HUDEP-2 (cell line): ENCODE measurements around the gene ABI3BP.
"Not testable (repeated sequence)": the region's sequence is repeated elsewhere in the genome, so short reads cannot be mapped to it uniquely, and the experiment has no call there.

ENCODE experiments used
- DNase-seq, 76 experiments: peaks; one replicate each; lab custom pipeline; 2025; ENCODE audit not compliant: unreplicated experiment in 76 of 76; lab: John Stamatoyannopoulos, UW

Gene ABI3BP, protein sequence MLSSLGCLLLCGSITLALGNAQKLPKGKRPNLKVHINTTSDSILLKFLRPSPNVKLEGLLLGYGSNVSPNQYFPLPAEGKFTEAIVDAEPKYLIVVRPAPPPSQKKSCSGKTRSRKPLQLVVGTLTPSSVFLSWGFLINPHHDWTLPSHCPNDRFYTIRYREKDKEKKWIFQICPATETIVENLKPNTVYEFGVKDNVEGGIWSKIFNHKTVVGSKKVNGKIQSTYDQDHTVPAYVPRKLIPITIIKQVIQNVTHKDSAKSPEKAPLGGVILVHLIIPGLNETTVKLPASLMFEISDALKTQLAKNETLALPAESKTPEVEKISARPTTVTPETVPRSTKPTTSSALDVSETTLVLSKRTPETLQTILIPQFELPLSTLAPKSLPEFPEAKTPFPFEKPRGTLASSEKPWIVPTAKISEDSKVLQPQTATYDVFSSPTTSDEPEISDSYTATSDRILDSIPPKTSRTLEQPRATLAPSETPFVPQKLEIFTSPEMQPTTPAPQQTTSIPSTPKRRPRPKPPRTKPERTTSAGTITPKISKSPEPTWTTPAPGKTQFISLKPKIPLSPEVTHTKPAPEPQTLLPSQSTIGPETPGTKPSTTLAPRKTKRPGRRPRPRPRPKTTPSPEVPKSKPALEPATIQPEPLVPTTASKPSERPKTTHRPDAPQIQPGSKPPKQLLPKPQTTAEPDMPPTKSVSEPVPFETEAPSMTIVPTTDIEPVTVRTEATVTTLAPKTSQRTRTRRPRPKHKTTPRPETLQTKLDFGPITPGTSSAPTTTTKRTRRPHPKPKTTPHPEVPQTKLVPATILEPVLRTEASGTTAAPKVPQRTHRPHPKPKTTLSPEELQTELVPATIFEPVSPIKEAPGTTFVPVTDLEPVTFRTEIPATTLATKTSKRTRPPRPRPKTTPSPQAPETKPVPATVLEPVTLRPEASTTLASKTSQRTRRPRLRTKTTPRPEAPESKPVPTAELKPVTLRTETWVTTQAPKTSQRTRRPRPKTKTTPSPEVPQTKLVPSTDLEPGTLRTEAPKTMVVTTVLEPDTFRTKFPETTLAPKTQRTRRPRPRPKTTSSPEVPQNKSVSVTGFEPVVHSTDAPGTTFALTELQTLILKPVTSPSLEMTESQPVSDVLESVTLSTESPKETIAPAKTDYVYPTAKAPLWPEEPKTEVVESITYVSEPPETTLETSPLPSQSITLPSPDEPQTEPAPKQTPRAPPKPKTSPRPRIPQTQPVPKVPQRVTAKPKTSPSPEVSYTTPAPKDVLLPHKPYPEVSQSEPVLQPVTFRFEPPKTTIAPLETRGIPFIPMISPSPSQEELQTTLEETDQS (N-terminal part only)

DNA sequence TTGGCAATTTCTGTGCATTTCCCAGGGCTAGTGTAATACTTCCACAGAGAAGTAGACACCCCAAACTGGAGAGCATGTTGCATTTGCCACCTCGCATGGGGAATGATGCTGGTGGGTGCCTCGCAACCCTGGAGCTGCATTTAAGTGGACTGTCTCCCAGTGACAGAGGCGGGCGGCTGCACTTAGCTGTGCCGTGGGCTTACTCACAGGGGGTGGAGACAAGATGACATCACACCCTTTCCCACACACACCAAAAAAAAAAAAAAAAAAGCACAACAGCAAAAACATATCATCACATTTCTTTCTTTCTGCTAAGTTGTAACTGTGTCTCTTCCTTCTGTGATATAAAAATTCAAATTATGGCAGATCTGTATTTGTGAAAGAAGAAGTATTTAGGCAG lies at the start of gene ABI3BP:
Gene ABI3BP (minus strand): TSS at position 113 of the 400 bp plus-strand sequence. CDS start 37 bp downstream, at position 76.
- peak in 2 of 76 experiments; percentile 1 to 3 for DNase-seq

DNA sequence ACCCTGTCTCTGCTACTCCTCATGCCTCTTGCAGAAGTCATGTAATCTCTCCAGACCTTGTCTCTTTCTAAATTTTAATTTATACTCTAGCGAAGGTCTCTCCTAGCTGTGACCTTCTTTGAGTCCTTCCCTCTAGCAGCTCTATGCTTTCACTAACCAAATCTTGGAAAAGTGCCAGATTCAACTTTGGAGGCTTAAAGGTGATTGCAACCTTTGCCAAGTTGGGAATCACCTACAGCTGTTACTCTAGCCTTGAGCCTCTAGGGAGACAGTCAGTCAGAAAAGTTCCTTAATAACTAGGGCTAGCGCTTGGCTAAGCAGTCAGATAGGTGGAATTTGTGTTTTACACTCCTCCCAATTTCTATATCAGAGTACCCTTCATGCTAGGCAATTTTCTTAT lies 46.1 kb upstream of the ABI3BP start:
- DNase-seq = no peak

GRCh38 chr3:101038880-101039279 lies 45.7 kb upstream of the ABI3BP start:
- DNase-seq = no peak

GRCh38 chr3:101038393-101038792 lies 45.2 kb upstream of the ABI3BP start:
- DNase-seq = no peak

GRCh38 chr3:101037613-101038012 lies 44.4 kb upstream of the ABI3BP start:
- DNase-seq = no peak

DNA sequence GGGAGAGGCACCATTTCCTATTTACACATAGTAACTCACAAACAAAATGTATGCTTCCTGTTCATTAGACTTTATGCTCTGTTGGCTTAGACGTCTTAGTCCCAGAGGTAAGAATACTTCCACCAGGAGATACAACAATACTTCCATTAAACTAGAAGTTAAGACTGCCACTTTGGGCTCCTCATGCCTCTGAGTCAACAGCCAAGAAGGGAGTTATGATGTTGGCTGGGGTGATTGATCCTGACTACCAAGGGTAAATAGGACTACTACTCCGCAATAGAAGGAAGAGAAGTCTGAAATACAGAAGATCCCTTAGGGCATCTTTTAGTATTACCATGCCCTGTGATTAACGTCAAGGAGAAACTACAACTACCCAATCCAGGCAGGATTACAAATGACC lies 43.5 kb upstream of the ABI3BP start:
- no peak for DNase-seq

- no peak for DNase-seq
These were observed 43.0 kb upstream of the ABI3BP start for GRCh38 chr3:101036213-101036618.

- DNase-seq = no peak
These were observed 34.1 kb upstream of the ABI3BP start for GRCh38 chr3:101027286-101027685.

DNA sequence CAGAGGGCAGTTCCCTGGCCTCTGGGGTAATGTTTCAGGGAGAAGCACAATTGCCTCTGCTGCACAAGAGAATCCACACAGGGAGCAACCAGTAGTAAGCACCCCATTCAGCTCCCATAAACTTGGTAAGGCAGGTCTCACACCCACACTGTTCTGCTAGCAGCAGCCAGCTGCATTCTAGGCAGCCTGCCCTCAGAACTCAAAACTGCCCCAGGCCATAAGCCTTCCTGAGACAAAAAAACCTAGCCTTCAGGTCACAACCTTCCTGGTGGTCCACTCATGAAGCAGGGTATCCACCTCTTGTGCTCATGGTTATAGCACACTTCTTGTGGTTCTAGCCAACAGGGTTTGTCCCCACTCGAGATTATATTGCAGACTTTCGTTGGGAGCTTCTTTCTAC lies 33.7 kb upstream of the ABI3BP start:
- DNase-seq = no peak

DNA sequence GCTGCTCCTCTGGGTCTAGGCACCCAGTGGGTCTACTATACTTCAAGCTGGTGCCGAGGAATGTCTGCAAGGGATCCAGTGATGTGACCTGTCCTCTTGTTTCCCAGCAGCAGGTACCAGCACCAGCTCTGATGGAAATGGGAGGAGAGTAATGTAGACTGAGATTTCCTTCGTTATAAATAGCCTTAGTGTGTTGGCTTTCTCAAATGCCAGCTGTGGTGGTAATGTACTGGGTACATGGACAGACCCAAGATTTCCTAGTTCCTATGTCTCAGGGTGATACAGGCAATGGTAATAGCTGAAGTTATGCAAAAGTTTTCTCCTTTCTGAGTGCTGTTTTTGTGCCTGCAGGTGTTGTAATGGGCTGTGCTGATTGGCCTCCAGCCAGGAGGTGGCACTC lies 33.0 kb upstream of the ABI3BP start:
- no peak for DNase-seq

DNA sequence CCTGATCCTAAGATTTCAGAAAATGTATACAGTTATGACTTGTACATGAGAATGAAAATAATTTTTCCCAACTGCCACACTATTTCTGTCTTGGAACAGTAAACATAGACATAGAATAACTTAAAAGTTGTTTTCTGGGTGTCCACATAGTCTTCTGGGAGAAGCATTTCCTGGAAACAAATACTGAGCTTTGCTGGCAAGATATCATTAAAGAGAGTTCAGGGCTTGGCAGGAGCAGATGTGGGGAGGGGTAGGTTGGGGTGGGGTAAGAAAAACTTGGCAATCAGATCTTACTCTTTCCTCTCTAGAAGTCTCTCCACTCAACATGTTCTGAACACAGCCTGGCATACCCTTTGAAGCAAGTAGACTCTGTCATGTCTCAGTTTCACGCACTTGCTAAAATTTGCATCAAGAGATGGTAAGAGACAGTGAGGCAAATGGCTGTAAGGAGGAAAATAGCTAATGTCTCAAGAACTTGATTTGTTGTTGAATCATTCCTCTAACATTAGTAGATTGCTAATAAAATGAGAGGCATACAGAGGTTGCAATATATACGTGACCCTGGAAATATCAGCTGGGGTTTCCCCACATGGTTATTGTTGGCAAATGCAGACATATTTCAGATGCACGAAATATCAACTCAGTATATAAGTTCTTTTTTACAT lies 27.3 kb upstream of the ABI3BP start:
- peak in 6 of 76 experiments; percentile 1 to 55 (median 10) for DNase-seq

- no peak for DNase-seq
These were observed 23.8 kb upstream of the ABI3BP start for GRCh38 chr3:101017017-101017416.

- not testable (repeated sequence) for DNase-seq
These were observed 19.1 kb upstream of the ABI3BP start for GRCh38 chr3:101012312-101012711.

GRCh38 chr3:101011136-101011535 lies 17.9 kb upstream of the ABI3BP start:
- DNase-seq = no peak

- no peak for DNase-seq
These were observed 17.1 kb upstream of the ABI3BP start for GRCh38 chr3:101010296-101010695.

DNA sequence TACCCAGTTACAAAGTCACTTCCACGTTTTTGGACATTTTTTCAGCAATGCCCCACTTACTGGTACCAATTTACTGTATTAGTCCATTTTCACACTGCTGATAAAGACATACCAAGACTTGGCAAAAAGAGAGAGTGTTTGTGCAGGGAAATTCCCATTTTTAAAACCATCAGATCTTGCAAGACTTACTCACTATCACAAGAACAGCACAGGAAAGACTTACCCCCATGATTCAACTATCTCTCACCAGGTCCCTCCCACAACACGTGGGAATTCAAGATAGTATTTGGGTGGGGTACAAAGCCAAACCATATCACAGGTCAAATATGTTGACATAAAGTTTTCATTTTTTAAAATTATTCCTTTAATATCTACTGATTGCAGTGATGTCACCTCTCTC lies 16.2 kb upstream of the ABI3BP start:
- DNase-seq = peak in 14 of 76 experiments; percentile 0 to 33 (median 7)

DNA sequence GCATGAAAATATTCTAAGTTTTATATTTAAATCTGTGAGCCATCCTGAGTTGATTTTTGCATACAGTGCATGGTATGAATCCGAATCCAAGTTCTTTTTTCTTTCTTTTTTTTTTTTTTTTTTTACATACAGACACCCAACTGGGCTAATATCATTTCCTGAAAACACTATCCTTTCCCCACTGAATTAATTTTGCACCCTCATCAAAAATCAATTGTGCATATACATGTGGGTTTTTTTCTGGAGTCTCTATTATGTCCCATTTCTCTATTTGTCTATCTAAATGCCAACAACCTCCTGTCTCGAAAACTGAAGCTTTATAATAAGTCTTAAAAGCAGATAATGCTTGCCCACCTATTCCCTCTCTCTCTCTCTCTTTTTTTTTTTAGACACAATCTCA lies 5.9 kb upstream of the ABI3BP start:
- DNase-seq = no peak

DNA sequence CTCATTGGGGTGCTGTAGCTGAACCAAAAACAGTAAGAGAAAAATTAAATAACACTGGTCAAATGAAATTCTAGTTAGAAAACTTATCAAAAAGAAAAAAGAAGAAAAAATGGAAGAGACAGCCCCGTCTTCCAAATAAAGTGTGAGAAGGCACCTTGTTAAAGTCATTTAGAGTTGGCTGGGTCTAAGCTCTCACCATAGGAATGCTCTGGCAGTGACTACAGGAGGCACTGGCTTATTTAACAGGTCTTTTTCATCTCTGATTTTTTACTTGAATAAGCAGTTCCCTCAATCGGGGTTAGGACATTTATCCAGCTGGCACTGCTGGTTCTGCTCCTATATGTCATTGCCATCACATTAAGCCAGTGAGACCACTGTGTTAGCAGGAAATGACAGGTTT lies 1.6 kb upstream of the ABI3BP start:
- DNase-seq = no peak

DNA sequence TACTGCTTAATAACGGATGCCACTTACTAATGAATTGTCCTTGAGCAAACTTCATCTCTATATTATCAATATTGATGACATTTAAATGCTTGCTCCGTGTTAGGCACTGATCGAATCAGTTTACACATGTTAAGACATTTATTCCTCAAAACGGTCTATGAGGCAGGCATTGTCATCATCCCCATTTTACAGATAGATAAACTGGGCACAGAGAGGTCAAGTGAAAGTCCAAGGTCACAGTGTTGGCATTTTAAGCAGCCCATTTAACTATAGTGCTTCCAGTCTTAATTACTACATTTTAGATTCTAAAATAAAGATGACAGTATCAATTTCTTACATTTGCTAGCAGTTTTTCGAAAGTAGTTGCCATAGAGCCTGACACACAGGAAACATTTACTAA lies 966 bp upstream of the ABI3BP start:
- no peak for DNase-seq
